H1 (cell line): ENCODE measurements around the gene ADGRV1. TPM values are rescaled to one million over a fixed set of nuclear protein-coding genes. Genes with fewer than 3 reads are reported as not detected.

ENCODE experiments used
- CTCF ChIA-PET: fragments of 300-600 bp; sonication (Branson Sonifier 250); formaldehyde crosslinking; loops from one replicate; lab custom pipeline; 2021; ENCODE audit not compliant: partially characterized antibody; lab: Charles Lee
- POLR2A ChIA-PET: fragments of 300-600 bp; sonication (Branson Sonifier 250); formaldehyde crosslinking; loops from one replicate; lab custom pipeline; 2021; ENCODE audit warnings: inconsistent platforms; ENCODE audit not compliant: partially characterized antibody; lab: Charles Lee
- DNase-seq, 2 experiments: peaks; one replicate each; pipeline versions ENCODE4 v3.0.0 to v3.0.0-alpha.2; 2010 to 2022; ENCODE audit warnings: low spot score in 2 of 2, low read depth in 1 of 2, mixed read lengths in 1 of 2
- FAIRE-seq: peaks from 2 replicates; lab custom pipeline; 2011; peaks lifted over from hg19 to GRCh38; lab: Jason Lieb, UNC
- H2AFZ ChIP-seq: 2 replicates; pipeline ENCODE4 v1.8.1; 2012; ENCODE audit warnings: low read length, inconsistent platforms
- H2AK5ac ChIP-seq: 2 replicates; pipeline ENCODE4 v1.6.1; 2013; ENCODE audit warnings: low read depth, low read length
- H2BK120ac ChIP-seq: replicated peaks from 2 replicates; pipeline ENCODE3; 2013; ENCODE audit warnings: low read depth, low read length, inconsistent platforms
- H2BK12ac ChIP-seq: 2 replicates; pipeline ENCODE4 v1.6.1; 2013; ENCODE audit warnings: low read depth, low read length
- H2BK15ac ChIP-seq: 2 replicates; pipeline ENCODE4 v1.6.1; 2013; ENCODE audit warnings: low read length
- H2BK20ac ChIP-seq: 2 replicates; pipeline ENCODE4 v1.6.1; 2013; ENCODE audit warnings: low read length
- H2BK5ac ChIP-seq: 2 replicates; pipeline ENCODE4 v1.6.1; 2013; ENCODE audit warnings: low read depth, low read length
- H3K14ac ChIP-seq: 2 replicates; pipeline ENCODE4 v1.6.1; 2013; ENCODE audit warnings: inconsistent platforms; ENCODE audit not compliant: insufficient read length
- H3K18ac ChIP-seq: 2 replicates; pipeline ENCODE4 v1.6.1; 2013; ENCODE audit warnings: low read length; ENCODE audit errors: extremely low read depth
- H3K23ac ChIP-seq: 2 replicates; pipeline ENCODE4 v1.6.1; 2013; ENCODE audit warnings: inconsistent platforms; ENCODE audit not compliant: insufficient read length
- H3K23me2 ChIP-seq: 2 replicates; pipeline ENCODE4 v1.6.1; 2013; ENCODE audit warnings: low read depth, low read length
- H3K27ac ChIP-seq: 2 replicates; pipeline ENCODE4 v1.6.1; 2011; ENCODE audit warnings: low read depth, low read length, inconsistent platforms
- H3K27me3 ChIP-seq, 4 experiments: replicated peaks in 1 of 4; 1 replicate in 1 of 4; 2 replicates in 3 of 4; pipeline versions ENCODE4 v1.6.1 to v1.8.1; 2011 to 2013; ENCODE audit warnings: low read length in 3 of 4, mild to moderate bottlenecking in 3 of 4, inconsistent platforms in 2 of 4, mixed read lengths in 2 of 4, moderate library complexity in 1 of 4; ENCODE audit not compliant: control insufficient read depth in 3 of 4, insufficient read depth in 3 of 4; ENCODE audit errors: extremely low read depth in 1 of 4
- H3K36me3 ChIP-seq, 4 experiments: 2 replicates each; pipeline versions ENCODE4 v1.6.1 to v1.8.1; 2011 to 2013; ENCODE audit warnings: mild to moderate bottlenecking in 4 of 4, low read length in 3 of 4, moderate library complexity in 2 of 4, control low read depth in 1 of 4, inconsistent platforms in 1 of 4; ENCODE audit not compliant: insufficient read depth in 4 of 4, control insufficient read depth in 2 of 4
- H3K4ac ChIP-seq: replicated peaks from 2 replicates; pipeline ENCODE3; 2013; ENCODE audit warnings: low read length, low read depth, mixed read lengths, inconsistent platforms; ENCODE audit not compliant: insufficient read length
- H3K4me1 ChIP-seq, 4 experiments: replicated peaks in 1 of 4; 1 replicate in 1 of 4; 2 replicates in 3 of 4; pipeline versions ENCODE4 v1.6.1 to v1.8.1; 2011 to 2013; ENCODE audit warnings: low read length in 3 of 4, inconsistent platforms in 2 of 4, mixed read lengths in 1 of 4; ENCODE audit not compliant: insufficient read depth in 4 of 4, control insufficient read depth in 3 of 4
- H3K4me2 ChIP-seq, 2 experiments: 2 replicates each; pipeline versions ENCODE4 v1.6.1 to v1.8.1; 2011 to 2013; ENCODE audit warnings: low read depth in 2 of 2, low read length in 2 of 2, control low read depth in 1 of 2, inconsistent platforms in 1 of 2, mild to moderate bottlenecking in 1 of 2; ENCODE audit not compliant: insufficient read depth in 1 of 2
- H3K4me3 ChIP-seq, 4 experiments: fragments of 200-600, 300-600 bp in 1 of 4; sonication (generic), shearing (Covaris generic), sonication (Bioruptor Twin) in 1 of 4; 2 replicates each; pipeline versions ENCODE4 v1.5.1 to v1.8.1; 2011 to 2016; ENCODE audit warnings: low read length in 4 of 4, low read depth in 3 of 4, control low read depth in 2 of 4, inconsistent platforms in 2 of 4, mild to moderate bottlenecking in 2 of 4, mixed read lengths in 1 of 4, moderate library complexity in 1 of 4; ENCODE audit not compliant: insufficient read depth in 2 of 4; ENCODE audit errors: extremely low read depth in 1 of 4
- H3K56ac ChIP-seq: replicated peaks from 2 replicates; pipeline ENCODE3; 2013; ENCODE audit warnings: low read depth, mild to moderate bottlenecking, mixed read lengths, low read length, inconsistent platforms; ENCODE audit not compliant: insufficient read length
- H3K79me1 ChIP-seq: 2 replicates; pipeline ENCODE4 v1.6.1; 2013; ENCODE audit warnings: low read depth, low read length, control low read depth
- H3K79me2 ChIP-seq, 2 experiments: 2 replicates each; pipeline versions ENCODE4 v1.6.1 to v1.8.1; 2012 to 2013; ENCODE audit warnings: low read length in 2 of 2, mild to moderate bottlenecking in 2 of 2, inconsistent platforms in 1 of 2; ENCODE audit not compliant: insufficient read depth in 2 of 2, control insufficient read depth in 1 of 2
- H3K9ac ChIP-seq, 4 experiments: replicated peaks in 1 of 4; 1 replicate in 1 of 4; 2 replicates in 3 of 4; pipeline versions ENCODE4 v1.6.1 to v1.8.1; 2011 to 2013; ENCODE audit warnings: low read depth in 3 of 4, low read length in 3 of 4, control low read depth in 2 of 4, mild to moderate bottlenecking in 2 of 4, moderate library complexity in 2 of 4, inconsistent platforms in 1 of 4; ENCODE audit errors: extremely low read depth in 1 of 4
- H3K9me3 ChIP-seq, 2 experiments: 2 replicates each; pipeline versions ENCODE4 v1.6.1 to v1.8.1; 2012 to 2013; ENCODE audit warnings: mild to moderate bottlenecking in 2 of 2, moderate library complexity in 2 of 2, control low read depth in 1 of 2, inconsistent platforms in 1 of 2, low read depth in 1 of 2, low read length in 1 of 2, mixed read lengths in 1 of 2; ENCODE audit not compliant: insufficient read depth in 2 of 2
- H4K20me1 ChIP-seq, 2 experiments: replicated peaks in 1 of 2; 2 replicates each; pipeline versions ENCODE3 to v1.8.1; 2011 to 2013; ENCODE audit warnings: inconsistent platforms in 2 of 2, low read length in 2 of 2, mild to moderate bottlenecking in 1 of 2; ENCODE audit not compliant: insufficient read depth in 2 of 2, control insufficient read depth in 1 of 2
- H4K5ac ChIP-seq: 2 replicates; pipeline ENCODE4 v1.6.1; 2013; ENCODE audit warnings: low read length, low read depth, mixed read lengths, inconsistent platforms; ENCODE audit not compliant: insufficient read length
- H4K8ac ChIP-seq: 2 replicates; pipeline ENCODE4 v1.8.0; 2013; ENCODE audit warnings: mild to moderate bottlenecking, moderate library complexity, low read length, inconsistent platforms; ENCODE audit not compliant: insufficient read depth; ENCODE audit errors: extremely low read depth
- H4K91ac ChIP-seq: replicated peaks from 2 replicates; pipeline ENCODE3; 2013; ENCODE audit warnings: low read length, mixed read lengths, inconsistent platforms; ENCODE audit not compliant: insufficient read length
- KDM4A ChIP-seq: IDR thresholded peaks from one replicate; pipeline ENCODE4 v1.7.1; 2012; ENCODE audit warnings: low read depth, mild to moderate bottlenecking, moderate library complexity, low read length, inconsistent platforms; ENCODE audit not compliant: severe bottlenecking
- KDM5A ChIP-seq: fragments of 200-600 bp; IDR thresholded peaks from 2 replicates; pipeline ENCODE4 v1.7.1; 2012; ENCODE audit warnings: mild to moderate bottlenecking, low read length, inconsistent platforms, mixed read lengths
- MAFK ChIP-seq: IDR thresholded peaks from 2 replicates; pipeline ENCODE4 v1.6.1; 2012; ENCODE audit warnings: low read depth, mild to moderate bottlenecking, improper control_type of control experiment, low read length
- NRF1 ChIP-seq: IDR thresholded peaks from 2 replicates; pipeline ENCODE4 v1.6.1; 2011; ENCODE audit warnings: mild to moderate bottlenecking, low read depth, low read length, improper control_type of control experiment
- polyA plus RNA-seq, 7 experiments: library from polyadenylated mRNA; depleted of rRNA in 3 of 7; stranded (reverse) in 5 of 7; unstranded in 2 of 7; fragments of >200 nt in 5 of 7; fragments of 200-250 nt in 2 of 7; gene quantifications; 1 replicate in 5 of 7; 2 replicates in 1 of 7; 4 replicates in 1 of 7; pipeline versions ENCODE4 v1.2.1 to v1.2.3, GENCODE V29; 2011 to 2013; ENCODE audit warnings: missing spikeins in 2 of 7, mixed read lengths in 2 of 7
- total RNA-seq: library from RNA; stranded (reverse); fragmentation: NEBNext Ultra II Directional; extraction: Animal tissue kit (Norgen Biotek cat#: 25700); gene quantifications from 2 replicates; pipeline ENCODE4 v1.2.1, GENCODE V29; 2021

Gene ADGRV1
- total and polyA plus RNA-seq, 2 of the 8 experiments (the other 6 are each of a cell fraction or from before 2014, with no cell fraction given), result 53.1 to 62.2 TPM

DNA sequence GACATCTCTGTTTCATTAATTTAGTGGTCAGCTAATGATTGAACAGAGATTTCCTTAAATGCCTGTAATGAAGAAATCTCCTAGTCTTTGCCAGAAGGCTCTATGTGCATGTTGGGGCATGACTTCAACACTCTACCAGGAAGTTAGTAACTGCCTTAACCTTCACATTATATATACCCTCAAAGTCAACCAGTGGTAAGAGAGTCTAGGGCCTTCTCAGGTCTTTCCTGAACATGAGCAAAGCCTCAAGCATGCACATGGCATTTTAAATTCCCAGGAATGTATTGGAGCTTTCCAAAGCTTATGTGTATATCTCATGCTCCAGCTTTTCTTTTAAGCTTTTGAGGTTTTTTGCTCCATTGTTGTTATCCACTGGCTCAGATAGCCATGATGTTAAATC, 436.2 kb downstream of the ADGRV1 start:
- Histone ChIP-seq H3K4me3 (no peak overlapping the region), H3K18ac (no peak overlapping the region), H3K9me3 (peaks cover 3 to 5% of the 10 kb centered on the region in 2 experiments; a peak in 2 of 4 replicates), H3K27ac (no peak overlapping the region), H3K4ac (no peak overlapping the region), H2BK120ac (no peak overlapping the region), H4K91ac (no peak overlapping the region), H3K23ac (no peak overlapping the region), H2BK5ac (no peak overlapping the region), H3K79me1 (no peaks in the 10 kb centered on the region), H3K56ac (no peak overlapping the region), H4K5ac (no peak overlapping the region), H3K4me2 (no peak overlapping the region), H2AFZ (no peak overlapping the region), H3K14ac (no peak overlapping the region), H2AK5ac (no peak overlapping the region), H3K4me1 (0 out of 7 replicates have a peak, but pooled peaks cover 0 to 3% (median 0%) of the 10 kb centered on the region in 4 experiments), H3K36me3 (peaks cover 0 to 14% (median 2%) of the 10 kb centered on the region in 4 experiments; a peak in 3 of 8 replicates), H3K23me2 (no peaks in the 10 kb centered on the region), H3K9ac (no peak overlapping the region), H2BK20ac (no peak overlapping the region), H4K20me1 (no peaks in the 10 kb centered on the region), H3K79me2 (no peaks in the 10 kb centered on the region), H4K8ac (no peak overlapping the region), H2BK15ac (no peak overlapping the region), H2BK12ac (no peak overlapping the region), H3K27me3 (no peaks in the 10 kb centered on the region)
- TF ChIP-seq NRF1, result no peak
- no peak for TF ChIP-seq MAFK
- no peak for TF ChIP-seq KDM4A
- TF ChIP-seq KDM5A, result no peak
- POLR2A ChIA-PET, result no interaction called here
- CTCF ChIA-PET, result interaction anchor here (1.7 kb wide), 1 partner anchor 9 kb away, joined by 4 read pairs; no protein-coding TSS in a partner anchor
- DNase-seq (no peak), FAIRE-seq (no peak)
